SK-N-SH treated with all-trans-retinoic acid at 6 μM for 48 hours (cell line): ENCODE measurements around the gene AOPEP.

ENCODE experiments used
- ATAC-seq: fragments of 200-7000 bp; cut with Tn5 transposase; 3 replicates; pipeline ENCODE4 v1.9.1; 2020; ENCODE audit warnings: mild to moderate bottlenecking, moderate library complexity
- BACH2 ChIP-seq: fragments of 250-450 bp; sonication (Bioruptor Pico); IDR thresholded peaks from 2 replicates; pipeline ENCODE4 v1.9.0; 2021; ENCODE audit warnings: mild to moderate bottlenecking, borderline replicate concordance
- CSDC2 ChIP-seq: fragments of 250-450 bp; sonication (Bioruptor Pico); IDR thresholded peaks from 2 replicates; pipeline ENCODE4 v1.5.0; 2020; ENCODE audit warnings: mild to moderate bottlenecking, moderate library complexity
- ESRRG ChIP-seq: fragments of 250-450 bp; sonication (Bioruptor Pico); IDR thresholded peaks from 2 replicates; pipeline ENCODE4 v1.6.1; 2021; ENCODE audit warnings: mild to moderate bottlenecking
- GLIS3 ChIP-seq: fragments of 250-450 bp; sonication (Bioruptor Pico); IDR thresholded peaks from 2 replicates; pipeline ENCODE4 v1.5.0; 2020; ENCODE audit warnings: mild to moderate bottlenecking, moderate library complexity
- OSR1 ChIP-seq: fragments of 250-450 bp; sonication (Bioruptor Pico); IDR thresholded peaks from 2 replicates; pipeline ENCODE4 v1.8.0; 2022; ENCODE audit warnings: moderate library complexity, mild to moderate bottlenecking, inconsistent platforms
- PPARA ChIP-seq: fragments of 250-450 bp; sonication (Bioruptor Pico); IDR thresholded peaks from 2 replicates; pipeline ENCODE4 v1.5.0; 2020; ENCODE audit warnings: mild to moderate bottlenecking, borderline replicate concordance
- RARB ChIP-seq: fragments of 250-450 bp; sonication (Bioruptor Pico); IDR thresholded peaks from 2 replicates; pipeline ENCODE4 v1.8.0; 2021; ENCODE audit warnings: mild to moderate bottlenecking, moderate library complexity
- SNAI2 ChIP-seq: fragments of 250-450 bp; sonication (Bioruptor Pico); IDR thresholded peaks from 2 replicates; pipeline ENCODE4 v1.5.0; 2020; ENCODE audit warnings: mild to moderate bottlenecking, moderate library complexity
- TCF4 ChIP-seq: fragments of 250-450 bp; sonication (Bioruptor Pico); IDR thresholded peaks from 2 replicates; pipeline ENCODE4 v1.8.0; 2021; ENCODE audit warnings: mild to moderate bottlenecking, moderate library complexity, borderline replicate concordance
- TOX ChIP-seq: fragments of 250-450 bp; sonication (Bioruptor Pico); IDR thresholded peaks from 2 replicates; pipeline ENCODE4 v1.8.0; 2021; ENCODE audit warnings: mild to moderate bottlenecking, moderate library complexity, borderline replicate concordance
- ZC3H10 ChIP-seq: fragments of 250-450 bp; sonication (Bioruptor Pico); IDR thresholded peaks from 2 replicates; pipeline ENCODE4 v1.5.1; 2021; ENCODE audit warnings: mild to moderate bottlenecking, moderate library complexity
- ZFP3 ChIP-seq: fragments of 250-450 bp; sonication (Bioruptor Pico); IDR thresholded peaks from 2 replicates; pipeline ENCODE4 v1.5.0; 2020; ENCODE audit warnings: mild to moderate bottlenecking, moderate library complexity
- ZFP30 ChIP-seq: fragments of 450-650 bp; formaldehyde crosslinking; IDR thresholded peaks from 2 replicates; pipeline ENCODE4 v1.5.0; 2022; ENCODE audit warnings: mild to moderate bottlenecking, moderate library complexity
- ZNF565 ChIP-seq: fragments of 450-650 bp; formaldehyde crosslinking; conservative IDR thresholded peaks from 2 replicates; pipeline ENCODE4 v1.5.0; 2020; ENCODE audit warnings: low read depth, mild to moderate bottlenecking, moderate library complexity
- ZNF70 ChIP-seq: fragments of 450-650 bp; formaldehyde crosslinking; IDR thresholded peaks from 2 replicates; pipeline ENCODE4 v1.5.0; 2020; ENCODE audit warnings: mild to moderate bottlenecking, moderate library complexity
- ZNF8 ChIP-seq: fragments of 450-650 bp; formaldehyde crosslinking; IDR thresholded peaks from 2 replicates; pipeline ENCODE4 v1.5.0; 2020; ENCODE audit warnings: mild to moderate bottlenecking, moderate library complexity
- TF ChIP-seq, protein P1 (sequence below): fragments of 250-450 bp; sonication (Bioruptor Pico); IDR thresholded peaks from 2 replicates; pipeline ENCODE4 v1.5.0; 2020; ENCODE audit warnings: mild to moderate bottlenecking, moderate library complexity
- TF ChIP-seq, protein P2 (sequence below): fragments of 250-450 bp; sonication (Bioruptor Pico); IDR thresholded peaks from 2 replicates; pipeline ENCODE4 v1.8.0; 2020; ENCODE audit warnings: mild to moderate bottlenecking, moderate library complexity, borderline replicate concordance
- TF ChIP-seq, protein P3 (sequence below): fragments of 250-450 bp; sonication (Bioruptor Pico); IDR thresholded peaks from 2 replicates; pipeline ENCODE4 v1.5.1; 2021; ENCODE audit warnings: mild to moderate bottlenecking, moderate library complexity
- TF ChIP-seq, protein P4 (sequence below): fragments of 250-450 bp; sonication (Bioruptor Pico); IDR thresholded peaks from 2 replicates; pipeline ENCODE4 v1.8.0; 2021; ENCODE audit warnings: low read depth, mild to moderate bottlenecking, moderate library complexity, borderline replicate concordance

The AOPEP gene

DNA sequence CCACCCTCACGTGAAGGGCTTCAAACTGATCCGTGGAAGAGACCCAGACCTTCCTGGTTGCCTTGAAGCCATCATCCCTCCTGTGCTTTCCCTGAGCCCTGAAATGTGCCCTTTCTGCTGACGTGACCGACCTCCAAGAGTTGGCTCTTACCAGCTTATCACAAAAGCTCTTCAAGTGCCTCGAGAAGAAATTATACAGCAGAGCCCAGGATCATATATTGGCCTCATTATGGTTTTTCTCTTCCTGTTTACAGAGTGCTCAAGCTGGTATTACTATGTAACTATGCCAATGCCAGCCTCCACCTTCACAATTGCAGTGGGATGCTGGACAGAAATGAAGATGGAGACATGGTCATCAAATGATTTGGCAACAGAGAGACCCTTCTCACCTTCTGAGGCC is 66.0 kb downstream of the AOPEP start:
- peak; percentile 56 for ATAC-seq
- TF ChIP-seq ESRRG (CRISPR knock-in tag) (no peak), PPARA (CRISPR knock-in tag) (no peak), TOX (CRISPR knock-in tag) (no peak), GLIS3 (no peak), TCF4 (CRISPR knock-in tag) (no peak), ZFP30 (CRISPR knock-in tag) (no peak), ZNF70 (CRISPR knock-in tag) (no peak), BACH2 (CRISPR knock-in tag) (no peak), ZNF8 (CRISPR knock-in tag) (no peak), ZC3H10 (CRISPR knock-in tag) (no peak)
- TF ChIP-seq, protein P1, sequence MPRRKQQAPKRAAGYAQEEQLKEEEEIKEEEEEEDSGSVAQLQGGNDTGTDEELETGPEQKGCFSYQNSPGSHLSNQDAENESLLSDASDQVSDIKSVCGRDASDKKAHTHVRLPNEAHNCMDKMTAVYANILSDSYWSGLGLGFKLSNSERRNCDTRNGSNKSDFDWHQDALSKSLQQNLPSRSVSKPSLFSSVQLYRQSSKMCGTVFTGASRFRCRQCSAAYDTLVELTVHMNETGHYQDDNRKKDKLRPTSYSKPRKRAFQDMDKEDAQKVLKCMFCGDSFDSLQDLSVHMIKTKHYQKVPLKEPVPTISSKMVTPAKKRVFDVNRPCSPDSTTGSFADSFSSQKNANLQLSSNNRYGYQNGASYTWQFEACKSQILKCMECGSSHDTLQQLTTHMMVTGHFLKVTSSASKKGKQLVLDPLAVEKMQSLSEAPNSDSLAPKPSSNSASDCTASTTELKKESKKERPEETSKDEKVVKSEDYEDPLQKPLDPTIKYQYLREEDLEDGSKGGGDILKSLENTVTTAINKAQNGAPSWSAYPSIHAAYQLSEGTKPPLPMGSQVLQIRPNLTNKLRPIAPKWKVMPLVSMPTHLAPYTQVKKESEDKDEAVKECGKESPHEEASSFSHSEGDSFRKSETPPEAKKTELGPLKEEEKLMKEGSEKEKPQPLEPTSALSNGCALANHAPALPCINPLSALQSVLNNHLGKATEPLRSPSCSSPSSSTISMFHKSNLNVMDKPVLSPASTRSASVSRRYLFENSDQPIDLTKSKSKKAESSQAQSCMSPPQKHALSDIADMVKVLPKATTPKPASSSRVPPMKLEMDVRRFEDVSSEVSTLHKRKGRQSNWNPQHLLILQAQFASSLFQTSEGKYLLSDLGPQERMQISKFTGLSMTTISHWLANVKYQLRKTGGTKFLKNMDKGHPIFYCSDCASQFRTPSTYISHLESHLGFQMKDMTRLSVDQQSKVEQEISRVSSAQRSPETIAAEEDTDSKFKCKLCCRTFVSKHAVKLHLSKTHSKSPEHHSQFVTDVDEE (CRISPR knock-in tag): no peak
- TF ChIP-seq, protein P2, sequence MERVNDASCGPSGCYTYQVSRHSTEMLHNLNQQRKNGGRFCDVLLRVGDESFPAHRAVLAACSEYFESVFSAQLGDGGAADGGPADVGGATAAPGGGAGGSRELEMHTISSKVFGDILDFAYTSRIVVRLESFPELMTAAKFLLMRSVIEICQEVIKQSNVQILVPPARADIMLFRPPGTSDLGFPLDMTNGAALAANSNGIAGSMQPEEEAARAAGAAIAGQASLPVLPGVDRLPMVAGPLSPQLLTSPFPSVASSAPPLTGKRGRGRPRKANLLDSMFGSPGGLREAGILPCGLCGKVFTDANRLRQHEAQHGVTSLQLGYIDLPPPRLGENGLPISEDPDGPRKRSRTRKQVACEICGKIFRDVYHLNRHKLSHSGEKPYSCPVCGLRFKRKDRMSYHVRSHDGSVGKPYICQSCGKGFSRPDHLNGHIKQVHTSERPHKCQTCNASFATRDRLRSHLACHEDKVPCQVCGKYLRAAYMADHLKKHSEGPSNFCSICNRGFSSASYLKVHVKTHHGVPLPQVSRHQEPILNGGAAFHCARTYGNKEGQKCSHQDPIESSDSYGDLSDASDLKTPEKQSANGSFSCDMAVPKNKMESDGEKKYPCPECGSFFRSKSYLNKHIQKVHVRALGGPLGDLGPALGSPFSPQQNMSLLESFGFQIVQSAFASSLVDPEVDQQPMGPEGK (CRISPR knock-in tag): no peak

DNA sequence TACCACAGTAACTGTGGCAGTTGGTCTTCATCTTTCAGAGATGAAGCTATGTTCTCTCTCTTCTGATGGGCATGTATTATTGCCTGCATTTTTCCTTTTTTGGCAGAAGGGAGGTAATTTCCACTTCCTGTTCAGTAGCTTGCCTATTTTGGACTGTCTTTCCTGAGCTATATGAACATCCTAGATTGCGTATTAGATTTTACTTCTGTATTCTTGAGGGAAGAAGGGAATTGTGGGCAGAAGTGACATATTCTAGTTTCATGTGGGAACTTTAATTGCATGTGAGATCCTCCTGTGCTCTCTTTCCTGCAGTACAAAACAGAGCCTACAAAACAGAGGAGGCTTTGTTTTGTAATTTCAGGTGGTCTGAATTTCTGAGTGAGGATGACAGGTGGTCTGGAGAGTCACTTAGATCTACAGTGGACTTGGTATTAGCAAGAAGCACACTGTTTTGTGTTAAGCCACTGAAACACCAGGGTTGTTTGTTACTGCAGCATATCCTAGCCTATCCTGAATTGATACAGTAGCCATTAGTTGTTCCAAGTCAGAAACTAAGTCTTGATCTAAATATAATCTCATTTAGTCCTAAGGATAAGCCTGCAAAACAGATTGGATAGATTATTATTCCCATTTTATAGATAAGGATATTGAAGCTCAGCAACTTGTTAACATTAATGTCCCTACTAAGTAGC is 68.1 kb downstream of the AOPEP start:
- ATAC-seq: no peak
- TF ChIP-seq ZFP30 (CRISPR knock-in tag): no peak
- TF ChIP-seq SNAI2 (CRISPR knock-in tag): no peak
- TF ChIP-seq CSDC2: no peak
- TF ChIP-seq PPARA (CRISPR knock-in tag): no peak
- no peak for TF ChIP-seq RARB (CRISPR knock-in tag)
- TF ChIP-seq, protein P3, sequence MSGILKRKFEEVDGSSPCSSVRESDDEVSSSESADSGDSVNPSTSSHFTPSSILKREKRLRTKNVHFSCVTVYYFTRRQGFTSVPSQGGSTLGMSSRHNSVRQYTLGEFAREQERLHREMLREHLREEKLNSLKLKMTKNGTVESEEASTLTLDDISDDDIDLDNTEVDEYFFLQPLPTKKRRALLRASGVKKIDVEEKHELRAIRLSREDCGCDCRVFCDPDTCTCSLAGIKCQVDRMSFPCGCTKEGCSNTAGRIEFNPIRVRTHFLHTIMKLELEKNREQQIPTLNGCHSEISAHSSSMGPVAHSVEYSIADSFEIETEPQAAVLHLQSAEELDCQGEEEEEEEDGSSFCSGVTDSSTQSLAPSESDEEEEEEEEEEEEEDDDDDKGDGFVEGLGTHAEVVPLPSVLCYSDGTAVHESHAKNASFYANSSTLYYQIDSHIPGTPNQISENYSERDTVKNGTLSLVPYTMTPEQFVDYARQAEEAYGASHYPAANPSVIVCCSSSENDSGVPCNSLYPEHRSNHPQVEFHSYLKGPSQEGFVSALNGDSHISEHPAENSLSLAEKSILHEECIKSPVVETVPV (CRISPR knock-in tag): no peak
- TF ChIP-seq ESRRG (CRISPR knock-in tag): no peak
- no peak for TF ChIP-seq ZC3H10 (CRISPR knock-in tag)
- TF ChIP-seq ZNF8 (CRISPR knock-in tag): no peak
- TF ChIP-seq ZNF565 (CRISPR knock-in tag): no peak
- TF ChIP-seq, protein P4, sequence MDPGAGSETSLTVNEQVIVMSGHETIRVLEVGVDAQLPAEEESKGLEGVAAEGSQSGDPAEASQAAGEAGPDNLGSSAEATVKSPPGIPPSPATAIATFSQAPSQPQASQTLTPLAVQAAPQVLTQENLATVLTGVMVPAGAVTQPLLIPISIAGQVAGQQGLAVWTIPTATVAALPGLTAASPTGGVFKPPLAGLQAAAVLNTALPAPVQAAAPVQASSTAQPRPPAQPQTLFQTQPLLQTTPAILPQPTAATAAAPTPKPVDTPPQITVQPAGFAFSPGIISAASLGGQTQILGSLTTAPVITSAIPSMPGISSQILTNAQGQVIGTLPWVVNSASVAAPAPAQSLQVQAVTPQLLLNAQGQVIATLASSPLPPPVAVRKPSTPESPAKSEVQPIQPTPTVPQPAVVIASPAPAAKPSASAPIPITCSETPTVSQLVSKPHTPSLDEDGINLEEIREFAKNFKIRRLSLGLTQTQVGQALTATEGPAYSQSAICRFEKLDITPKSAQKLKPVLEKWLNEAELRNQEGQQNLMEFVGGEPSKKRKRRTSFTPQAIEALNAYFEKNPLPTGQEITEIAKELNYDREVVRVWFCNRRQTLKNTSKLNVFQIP: no peak
- TF ChIP-seq ZFP3 (CRISPR knock-in tag): no peak
- TF ChIP-seq, protein P1 (CRISPR knock-in tag): no peak
- TF ChIP-seq ZNF70 (CRISPR knock-in tag): no peak
- TF ChIP-seq BACH2 (CRISPR knock-in tag): no peak
- no peak for TF ChIP-seq OSR1 (CRISPR knock-in tag)
